ENCODE data around the gene C16orf92. TPM values are rescaled to one million over a fixed set of nuclear protein-coding genes. Genes with fewer than 3 reads are reported as not detected.

The C16orf92 gene
- total and polyA plus RNA-seq, 2 donors (not counting 3 experiments of a cell fraction or from before 2014, with no cell fraction given), result not detected

DNA sequence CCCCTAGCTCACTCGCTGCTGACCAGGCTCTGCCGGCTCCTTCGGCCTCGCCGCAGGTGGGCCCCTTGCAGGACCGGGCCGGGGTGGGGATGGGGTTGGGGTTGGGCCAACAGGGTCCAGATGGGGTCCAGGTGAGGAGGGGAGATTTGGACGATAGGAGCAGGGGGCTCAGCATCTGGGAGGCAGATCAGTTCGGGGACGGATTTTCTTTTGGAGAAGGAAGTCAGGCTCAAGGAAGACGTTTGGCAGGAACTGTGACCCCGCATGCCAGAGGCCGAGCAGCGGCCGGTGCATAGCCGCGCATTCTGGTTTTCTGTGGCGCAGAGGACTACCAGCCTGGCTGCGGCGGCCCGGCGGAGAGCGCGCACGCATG is 41.7 kb downstream of the C16orf92 start:
- FAIRE-seq, result no peak
- TSS peak; percentile 75 for BruUV-seq (replicated peaks)
- TF ChIP-seq MYC (IDR thresholded peaks at IDR 0.05; ENCODE audit: low read depth, low read length) (no peak), GATA2 (IDR thresholded peaks at IDR 0.05; ENCODE audit: insufficient read depth, insufficient read length, low read depth, low read length) (no peak), FOS (IDR thresholded peaks at IDR 0.05; ENCODE audit: borderline replicate concordance, insufficient read depth, low read length) (no peak), POLR2A (IDR thresholded peaks at IDR 0.05; ENCODE audit: low read depth, low read length) (no peak), POLR2AphosphoS5 (IDR thresholded peaks at IDR 0.05; ENCODE audit: insufficient read depth, low read depth, low read length) (no peak), JUN (IDR thresholded peaks at IDR 0.05; ENCODE audit: borderline replicate concordance, insufficient read depth, insufficient read length, low read depth) (no peak), EZH2 (IDR thresholded peaks at IDR 0.05; ENCODE audit: borderline replicate concordance, low read depth, low read length, severe bottlenecking) (no peak)
- TF ChIP-seq, protein P1, sequence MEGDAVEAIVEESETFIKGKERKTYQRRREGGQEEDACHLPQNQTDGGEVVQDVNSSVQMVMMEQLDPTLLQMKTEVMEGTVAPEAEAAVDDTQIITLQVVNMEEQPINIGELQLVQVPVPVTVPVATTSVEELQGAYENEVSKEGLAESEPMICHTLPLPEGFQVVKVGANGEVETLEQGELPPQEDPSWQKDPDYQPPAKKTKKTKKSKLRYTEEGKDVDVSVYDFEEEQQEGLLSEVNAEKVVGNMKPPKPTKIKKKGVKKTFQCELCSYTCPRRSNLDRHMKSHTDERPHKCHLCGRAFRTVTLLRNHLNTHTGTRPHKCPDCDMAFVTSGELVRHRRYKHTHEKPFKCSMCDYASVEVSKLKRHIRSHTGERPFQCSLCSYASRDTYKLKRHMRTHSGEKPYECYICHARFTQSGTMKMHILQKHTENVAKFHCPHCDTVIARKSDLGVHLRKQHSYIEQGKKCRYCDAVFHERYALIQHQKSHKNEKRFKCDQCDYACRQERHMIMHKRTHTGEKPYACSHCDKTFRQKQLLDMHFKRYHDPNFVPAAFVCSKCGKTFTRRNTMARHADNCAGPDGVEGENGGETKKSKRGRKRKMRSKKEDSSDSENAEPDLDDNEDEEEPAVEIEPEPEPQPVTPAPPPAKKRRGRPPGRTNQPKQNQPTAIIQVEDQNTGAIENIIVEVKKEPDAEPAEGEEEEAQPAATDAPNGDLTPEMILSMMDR (IDR thresholded peaks at IDR 0.05; ENCODE audit: extremely low read depth in 1 of 2, insufficient read depth in 1 of 2, low read depth in 1 of 2, low read length in 2 of 2), result no peak
- TF ChIP-seq, protein P2, sequence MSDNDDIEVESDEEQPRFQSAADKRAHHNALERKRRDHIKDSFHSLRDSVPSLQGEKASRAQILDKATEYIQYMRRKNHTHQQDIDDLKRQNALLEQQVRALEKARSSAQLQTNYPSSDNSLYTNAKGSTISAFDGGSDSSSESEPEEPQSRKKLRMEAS (IDR thresholded peaks at IDR 0.05; ENCODE audit: insufficient read depth, insufficient read length), result no peak
- Histone ChIP-seq H3K4me2 (ENCODE audit: insufficient read depth, low read length) (peak overlapping the region; percentile 59), H3K36me3 (ENCODE audit: control insufficient read depth in 2 of 2, extremely low read depth in 1 of 2, insufficient read depth in 2 of 2, low read length in 2 of 2) (peaks cover 12 to 22% of the 10 kb centered on the region in 2 experiments), H3K9ac (replicated peaks; ENCODE audit: extremely low read depth, insufficient read depth, low read length) (peak overlapping the region; percentile 63), H3K27me3 (ENCODE audit: control insufficient read depth in 2 of 2, insufficient read depth in 2 of 2, low read length in 2 of 2) (no peaks in the 10 kb centered on the region), H2AFZ (ENCODE audit: low read depth, low read length) (no peak overlapping the region), H3K9me3 (replicated peaks; ENCODE audit: control insufficient read depth, insufficient read depth, low read length) (no peaks in the 10 kb centered on the region), H3K9me1 (replicated peaks; ENCODE audit: control insufficient read depth, extremely low read depth, insufficient read depth, low read length) (no peaks in the 10 kb centered on the region), H3K4me3 (replicated peaks in 1 of 3; ENCODE audit: insufficient read depth in 1 of 3, low read depth in 1 of 3, low read length in 3 of 3) (peak overlapping the region in 2 of 3 experiments; percentile 20 to 49), H3K79me2 (ENCODE audit: control insufficient read depth, insufficient read depth, low read length) (peaks cover 37% of the 10 kb centered on the region), H4K20me1 (replicated peaks; ENCODE audit: control insufficient read depth, extremely low read depth, insufficient read depth, low read length) (no peaks in the 10 kb centered on the region), H3K27ac (ENCODE audit: insufficient read depth, low read depth, low read length) (peak overlapping the region; percentile 71), H3K4me1 (ENCODE audit: control insufficient read depth, extremely low read depth, insufficient read depth, low read length) (peaks cover 29% of the 10 kb centered on the region)
- POLR2A ChIA-PET, result interaction anchor here (1.0 to 2.8 kb wide), 4 partner anchors 10 to 33 kb away, joined by 3 to 21 read pairs (median 11); partner anchors contain the start of gene PPP4C
- DNase-seq (ENCODE audit: low read depth, low spot score), result no peak
- intact Hi-C loops (cut with micrococcal nuclease), result loop anchor here (1.0 to 2.0 kb wide), 5 partner anchors 9 to 594 kb away; partner anchors contain the start of genes FBRS and PPP4C
- dilution Hi-C loops (cut with MboI; ENCODE audit: extremely low pct_ligation_motif_present, low sequenced_read_pairs), result no loop called here
- CTCF ChIA-PET, result interaction anchor here (0.6 to 4.5 kb wide), 9 partner anchors 8 to 257 kb away, joined by 3 to 53 read pairs (median 4); partner anchors contain the start of genes PPP4C and TBX6

Data from endothelial cell of umbilical vein (primary cell).